HG02885 (cell line): ENCODE data around the gene SRC.
A peak's percentile ranks its signal among the peaks of the same experiment; 100 is the strongest.

Source experiments
- ATAC-seq: cut with Tn5 transposase; IDR thresholded peaks from one replicate; pipeline ENCODE4 v1.9.1; 2021; ENCODE audit warnings: mild to moderate bottlenecking; ENCODE audit not compliant: unreplicated experiment, poor library complexity

Gene SRC

GRCh38 chr20:37314617-37315016 is 31.3 kb upstream of the SRC start:
- no peak for ATAC-seq

GRCh38 chr20:37315021-37315451 is 30.9 kb upstream of the SRC start:
- ATAC-seq: no peak

- ATAC-seq: peak; percentile 44
These were observed 30.4 kb upstream of the SRC start for GRCh38 chr20:37315452-37316110.

GRCh38 chr20:37316116-37316774 is 29.7 kb upstream of the SRC start:
- peak; percentile 71 for ATAC-seq

GRCh38 chr20:37316775-37317170 is 29.2 kb upstream of the SRC start:
- no peak for ATAC-seq

GRCh38 chr20:37317316-37317715 is 28.6 kb upstream of the SRC start:
- no peak for ATAC-seq

GRCh38 chr20:37317994-37318640 is 27.8 kb upstream of the SRC start:
- no peak for ATAC-seq

- ATAC-seq: no peak
These were observed 26.7 kb upstream of the SRC start for GRCh38 chr20:37319151-37319671.

GRCh38 chr20:37323985-37324384 is 22.0 kb upstream of the SRC start:
- ATAC-seq: no peak

GRCh38 chr20:37325206-37325605 is 20.7 kb upstream of the SRC start:
- ATAC-seq: no peak

GRCh38 chr20:37326666-37327065 is 19.3 kb upstream of the SRC start:
- ATAC-seq: no peak

GRCh38 chr20:37327748-37328147 is 18.2 kb upstream of the SRC start:
- ATAC-seq: no peak

- no peak for ATAC-seq
These were observed 17.6 kb upstream of the SRC start for GRCh38 chr20:37328149-37328945.

GRCh38 chr20:37329481-37330165 is 16.3 kb upstream of the SRC start:
- ATAC-seq: no peak

- ATAC-seq: no peak
These were observed 15.6 kb upstream of the SRC start for GRCh38 chr20:37330316-37330715.

GRCh38 chr20:37331060-37331857 is 14.7 kb upstream of the SRC start:
- no peak for ATAC-seq

- ATAC-seq: no peak
These were observed 12.7 kb upstream of the SRC start for GRCh38 chr20:37333130-37333847.

GRCh38 chr20:37333848-37334318 is 12.1 kb upstream of the SRC start:
- no peak for ATAC-seq
